ENCODE measurements around the gene AGBL5.

GRCh38 chr2:27072920-27073319 lies 21.5 kb downstream of the AGBL5 start:
- no peak for TF ChIP-seq POLR2A (IDR thresholded peaks at IDR 0.05; ENCODE audit: borderline replicate concordance, extremely low read depth, insufficient read depth, insufficient read length)
- TF ChIP-seq CTCF (IDR thresholded peaks at IDR 0.05 in 2 of 3, conservative IDR thresholded peaks at IDR 0.05 in 1 of 3; ENCODE audit: borderline replicate concordance in 1 of 3, insufficient read depth in 1 of 3, low read depth in 2 of 3, low read length in 2 of 3), result no peak
- no peak for TF ChIP-seq ZNF274 (IDR thresholded peaks at IDR 0.05; ENCODE audit: low read depth, low read length)
- TF ChIP-seq POLR2AphosphoS5 (IDR thresholded peaks at IDR 0.05; ENCODE audit: low read depth, low read length), result no peak
- no peak for TF ChIP-seq REST (IDR thresholded peaks at IDR 0.05; ENCODE audit: low read depth)
- no peak for TF ChIP-seq SP1 (IDR thresholded peaks at IDR 0.05; ENCODE audit: low read depth)
- TF ChIP-seq CEBPB (IDR thresholded peaks at IDR 0.05; ENCODE audit: low read depth), result no peak
- TF ChIP-seq JUND (IDR thresholded peaks at IDR 0.05), result no peak
- no peak for TF ChIP-seq SIN3A (IDR thresholded peaks at IDR 0.05; ENCODE audit: low read depth)
- no peak for TF ChIP-seq EZH2phosphoT487 (IDR thresholded peaks at IDR 0.05; ENCODE audit: borderline replicate concordance)
- no peak for TF ChIP-seq FOSL1 (IDR thresholded peaks at IDR 0.05; ENCODE audit: low read depth)
- no peak for TF ChIP-seq EZH2 (IDR thresholded peaks at IDR 0.05)

Measured in HCT116 (cell line).